Epithelial cell of proximal tubule (primary cell): ENCODE data around the gene ADAMTSL4. TPM values are rescaled to one million over a fixed set of nuclear protein-coding genes. Genes with fewer than 3 reads are reported as not detected.
"Not testable (repeated sequence)": the region's sequence is repeated elsewhere in the genome, so short reads cannot be mapped to it uniquely, and the experiment has no call there.

ENCODE experiments used
- DNase-seq: peaks from one replicate; pipeline ENCODE4 v3.0.0-alpha.2; 2011; ENCODE audit warnings: low read depth
- H3K4me3 ChIP-seq: 2 replicates; pipeline ENCODE4 v1.5.1; 2011; ENCODE audit warnings: low read depth, mild to moderate bottlenecking, low read length
- total RNA-seq: library from RNA; depleted of rRNA; stranded (reverse); fragments of >200 nt; gene quantifications from 2 replicates; pipeline ENCODE4 v1.2.3, GENCODE V29; 2015
- TF ChIP-seq, protein P1 (sequence below): conservative IDR thresholded peaks from 2 replicates; pipeline ENCODE4 v1.5.1; 2012; ENCODE audit warnings: low read depth, mild to moderate bottlenecking, low read length

Gene ADAMTSL4
- total RNA-seq, 1 donor from 2014 or later, result 7.3 TPM

DNA sequence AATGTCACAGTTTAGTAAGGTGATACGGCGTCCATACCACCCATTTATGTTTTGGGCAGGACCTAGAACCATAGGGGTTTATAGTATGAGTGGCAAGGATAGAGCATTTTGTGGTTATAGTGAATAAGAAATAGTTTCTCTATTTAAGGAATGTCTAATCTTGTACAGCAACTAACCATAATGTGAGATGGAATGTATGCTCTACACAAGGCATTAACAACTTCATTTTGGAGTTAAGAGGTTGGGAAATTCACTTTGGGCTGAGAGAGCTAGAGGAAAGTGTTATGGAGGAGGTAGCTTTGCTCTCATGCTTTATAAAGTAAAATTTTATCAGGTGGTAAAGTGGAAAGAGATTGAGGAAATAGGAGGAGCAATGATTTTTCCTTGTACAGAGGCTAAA is 33.2 kb downstream of the ADAMTSL4 start:
- TF ChIP-seq, protein P1, sequence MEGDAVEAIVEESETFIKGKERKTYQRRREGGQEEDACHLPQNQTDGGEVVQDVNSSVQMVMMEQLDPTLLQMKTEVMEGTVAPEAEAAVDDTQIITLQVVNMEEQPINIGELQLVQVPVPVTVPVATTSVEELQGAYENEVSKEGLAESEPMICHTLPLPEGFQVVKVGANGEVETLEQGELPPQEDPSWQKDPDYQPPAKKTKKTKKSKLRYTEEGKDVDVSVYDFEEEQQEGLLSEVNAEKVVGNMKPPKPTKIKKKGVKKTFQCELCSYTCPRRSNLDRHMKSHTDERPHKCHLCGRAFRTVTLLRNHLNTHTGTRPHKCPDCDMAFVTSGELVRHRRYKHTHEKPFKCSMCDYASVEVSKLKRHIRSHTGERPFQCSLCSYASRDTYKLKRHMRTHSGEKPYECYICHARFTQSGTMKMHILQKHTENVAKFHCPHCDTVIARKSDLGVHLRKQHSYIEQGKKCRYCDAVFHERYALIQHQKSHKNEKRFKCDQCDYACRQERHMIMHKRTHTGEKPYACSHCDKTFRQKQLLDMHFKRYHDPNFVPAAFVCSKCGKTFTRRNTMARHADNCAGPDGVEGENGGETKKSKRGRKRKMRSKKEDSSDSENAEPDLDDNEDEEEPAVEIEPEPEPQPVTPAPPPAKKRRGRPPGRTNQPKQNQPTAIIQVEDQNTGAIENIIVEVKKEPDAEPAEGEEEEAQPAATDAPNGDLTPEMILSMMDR, result no peak
- DNase-seq, result no peak
- H3K4me3 ChIP-seq, result no peak overlapping the region

DNA sequence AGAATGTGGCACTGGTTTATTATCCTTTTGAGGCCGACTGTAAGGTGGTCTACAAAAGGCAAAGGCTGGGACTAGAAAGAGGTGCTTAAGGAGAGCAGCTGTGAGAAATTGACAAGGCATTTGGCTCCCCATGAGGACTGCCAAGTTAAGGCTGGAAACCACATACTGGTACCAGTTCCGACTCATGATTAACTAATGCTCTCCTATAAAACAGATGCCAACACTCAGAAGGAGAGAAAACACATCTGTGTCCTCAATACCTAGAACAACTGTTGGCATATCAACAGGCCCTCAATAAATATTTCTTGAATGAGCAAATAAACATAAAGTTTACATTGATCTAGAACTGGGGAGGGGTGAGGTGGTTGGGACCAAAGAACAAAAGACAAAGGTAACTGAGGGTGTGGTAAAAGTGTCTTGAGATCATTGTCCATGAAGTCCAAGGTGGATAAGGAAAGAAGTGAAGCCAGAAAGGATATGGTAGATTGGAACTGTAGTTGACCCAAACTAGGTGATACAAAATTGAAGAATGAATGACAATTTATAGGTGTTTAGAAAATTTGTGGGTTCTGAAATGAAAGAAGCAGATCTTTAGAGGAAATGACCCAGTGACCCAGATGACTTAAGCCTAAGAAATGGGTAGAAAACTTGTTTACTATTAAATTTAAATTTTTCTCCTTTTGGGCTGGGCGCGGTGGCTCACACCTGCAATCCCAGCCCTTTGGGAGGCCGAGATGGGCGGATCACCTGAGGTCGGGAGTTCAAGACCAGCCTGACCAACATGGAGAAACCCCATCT is 47.1 kb downstream of the ADAMTSL4 start:
- no peak overlapping the region for H3K4me3 ChIP-seq
- no peak for DNase-seq
- TF ChIP-seq, protein P1, result no peak

DNA sequence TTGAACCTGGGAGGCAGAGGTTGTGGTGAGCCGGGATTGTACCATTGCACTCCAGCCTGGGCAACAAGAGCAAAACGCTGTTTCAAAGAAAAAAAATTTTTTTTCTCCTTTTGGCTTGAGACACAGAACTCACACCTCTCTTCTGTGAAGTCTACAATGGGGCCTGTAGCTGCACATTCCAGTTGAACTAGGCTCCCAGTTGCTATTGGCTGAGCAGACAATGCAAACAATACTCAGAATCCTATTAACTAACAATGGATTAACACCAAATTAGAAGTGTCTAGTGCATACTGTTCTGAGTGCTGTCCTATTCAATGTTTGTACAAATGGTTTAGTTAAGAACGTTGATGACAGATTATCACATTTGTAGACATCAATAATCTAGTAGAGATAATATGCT is 47.8 kb downstream of the ADAMTSL4 start:
- TF ChIP-seq, protein P1, result no peak
- H3K4me3 ChIP-seq, result no peak overlapping the region
- DNase-seq, result no peak

DNA sequence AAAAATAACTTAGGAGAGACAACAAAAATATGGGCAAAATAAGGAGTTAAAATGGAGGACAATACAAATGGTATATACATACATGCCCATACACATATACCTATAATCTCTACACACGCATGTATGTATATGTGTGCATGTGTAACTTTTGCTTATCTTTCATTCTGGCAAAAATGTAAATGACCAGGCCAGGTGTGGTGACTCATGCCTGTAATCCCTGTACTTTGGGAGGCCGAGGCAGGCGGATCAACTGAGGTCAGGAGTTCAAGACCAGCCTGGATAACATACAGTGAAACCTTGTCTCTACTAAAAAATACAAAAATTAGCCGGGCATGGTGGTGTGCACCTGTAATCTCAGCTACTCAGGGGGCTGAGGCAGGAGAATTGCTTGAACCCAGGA is 49.1 kb downstream of the ADAMTSL4 start:
- not testable (repeated sequence) for H3K4me3 ChIP-seq, DNase-seq

DNA sequence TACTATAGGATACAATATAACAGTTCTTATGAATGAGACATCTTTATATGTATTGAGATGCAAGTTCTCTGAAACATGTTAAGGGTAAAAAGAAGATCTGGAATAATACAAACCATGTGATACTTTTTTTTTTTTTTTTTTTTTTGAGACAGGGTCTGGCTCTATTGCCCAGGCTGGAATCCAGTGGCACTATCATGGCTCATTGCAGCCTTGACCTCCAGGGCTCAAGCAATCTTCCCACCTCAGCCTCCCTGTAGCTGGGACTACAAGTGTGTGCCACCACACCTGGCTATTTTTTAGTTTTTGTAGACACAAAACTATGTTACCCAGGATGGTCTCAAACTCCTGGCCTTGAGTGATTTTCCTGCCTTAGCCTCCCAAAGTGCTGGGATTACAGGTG is 52.3 kb downstream of the ADAMTSL4 start:
- no peak overlapping the region for H3K4me3 ChIP-seq
- TF ChIP-seq, protein P1, result no peak
- DNase-seq, result no peak

DNA sequence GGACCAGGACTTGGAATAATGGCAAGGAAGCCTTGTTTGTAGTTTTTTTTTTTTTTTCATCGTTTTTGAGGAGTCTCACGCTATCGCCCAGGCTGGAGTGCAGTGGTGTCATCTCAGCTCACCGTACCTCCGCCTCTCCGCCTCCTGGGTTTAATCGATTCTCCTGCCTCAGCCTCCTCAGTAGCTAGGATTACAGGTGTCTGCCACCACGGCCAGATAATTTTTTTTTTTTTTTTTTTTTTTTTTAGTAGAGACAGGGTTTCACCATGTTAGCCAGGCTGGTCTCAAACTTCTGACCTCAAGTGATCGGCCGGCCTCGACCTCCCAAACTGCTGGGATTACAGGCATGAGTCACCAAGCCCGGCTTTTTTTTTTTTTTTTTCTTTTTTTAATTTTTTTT is 53.2 kb downstream of the ADAMTSL4 start:
- DNase-seq, H3K4me3 ChIP-seq: not testable (repeated sequence)

DNA sequence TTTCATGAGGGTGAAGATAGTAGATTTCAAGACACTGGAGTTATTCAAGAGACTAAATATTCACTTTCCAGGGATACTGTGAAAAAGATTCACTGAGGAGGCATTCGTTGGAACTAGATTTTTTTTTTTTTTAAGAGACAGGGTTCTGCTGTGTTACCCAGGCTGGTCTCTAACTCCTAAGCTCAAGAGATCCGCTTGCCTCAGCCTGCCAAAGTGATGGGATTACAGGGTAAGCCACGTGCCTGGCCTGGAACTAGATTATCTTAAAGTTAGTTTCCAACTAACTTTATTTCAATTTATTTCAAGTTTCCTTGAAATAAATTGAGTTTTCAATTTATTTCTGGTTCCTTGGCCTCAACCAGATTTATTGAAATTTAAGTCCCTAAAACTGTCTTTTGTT is 54.5 kb downstream of the ADAMTSL4 start:
- no peak overlapping the region for H3K4me3 ChIP-seq
- no peak for DNase-seq
- TF ChIP-seq, protein P1, result no peak

DNA sequence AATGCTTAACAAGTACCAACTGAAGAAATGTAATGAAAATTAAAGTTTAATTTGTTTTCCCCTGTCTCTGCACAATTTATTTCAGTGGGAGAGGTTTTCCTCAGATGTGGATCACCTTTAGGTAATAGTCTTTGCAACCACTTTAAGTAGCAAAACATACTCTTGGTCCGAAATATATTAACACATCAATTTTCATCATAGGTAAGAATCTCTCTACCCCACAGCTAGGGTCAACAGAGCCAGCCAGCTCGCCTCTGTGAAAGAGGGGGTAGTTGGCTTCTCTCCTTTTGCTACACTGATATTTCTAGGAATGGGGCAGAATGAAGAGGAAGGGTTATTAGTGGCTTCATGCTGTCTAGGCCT is 55.0 kb downstream of the ADAMTSL4 start:
- TF ChIP-seq, protein P1, result no peak
- H3K4me3 ChIP-seq, result no peak overlapping the region
- DNase-seq, result no peak

DNA sequence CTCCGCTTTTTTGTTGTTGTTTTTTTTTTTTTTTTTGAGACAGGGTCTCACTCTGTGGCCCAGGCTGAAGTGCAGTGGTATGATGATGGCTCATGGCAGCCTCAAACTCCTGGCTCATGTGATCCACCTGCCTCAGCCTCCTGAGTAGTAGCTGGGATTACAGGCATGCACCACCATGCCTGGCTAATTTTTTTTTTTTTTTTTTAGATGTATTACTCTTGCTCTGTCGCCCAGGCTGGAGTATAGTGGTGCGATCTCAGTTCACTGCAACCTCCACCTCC is 56.2 kb downstream of the ADAMTSL4 start:
- not testable (repeated sequence) for H3K4me3 ChIP-seq, DNase-seq
